Amniotic stem cell (primary cell): ENCODE measurements around the gene AUNIP.

Source experiments
- DNase-seq: peaks from one replicate; lab custom pipeline; 2025; lab: John Stamatoyannopoulos, UW

The AUNIP gene

DNA sequence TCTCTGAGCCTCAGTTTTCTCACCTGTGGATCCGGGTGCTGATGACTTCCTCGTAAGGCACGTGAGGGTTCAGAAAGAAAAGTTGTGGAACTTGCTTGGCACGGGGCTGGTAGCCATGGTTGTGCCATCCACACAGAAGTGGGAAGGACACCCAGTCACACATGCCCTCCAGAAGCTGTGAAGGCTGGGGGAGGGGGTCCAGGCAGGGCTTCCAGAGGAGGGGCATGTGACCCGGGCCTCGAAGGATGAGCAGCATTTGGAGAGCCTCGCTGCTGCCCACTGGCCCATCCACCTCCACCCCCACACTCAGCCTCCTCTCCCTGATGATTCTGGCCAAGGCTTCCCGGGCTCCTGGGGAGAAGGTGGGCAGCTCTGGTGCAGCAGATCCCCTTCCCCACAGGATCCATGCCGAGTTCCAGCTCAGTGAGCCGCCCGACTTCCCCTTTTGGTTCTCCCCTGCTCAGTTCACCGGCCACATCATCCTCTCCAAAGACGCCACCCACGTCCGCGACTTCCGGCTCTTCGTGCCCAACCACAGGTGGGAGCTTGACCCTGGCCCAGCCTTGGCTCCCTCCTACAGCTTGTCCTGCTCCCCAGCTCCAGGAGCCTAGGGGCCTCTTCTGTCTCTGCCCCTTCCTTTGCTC, 49.9 kb downstream of the AUNIP start:
- DNase-seq, result no peak

DNA sequence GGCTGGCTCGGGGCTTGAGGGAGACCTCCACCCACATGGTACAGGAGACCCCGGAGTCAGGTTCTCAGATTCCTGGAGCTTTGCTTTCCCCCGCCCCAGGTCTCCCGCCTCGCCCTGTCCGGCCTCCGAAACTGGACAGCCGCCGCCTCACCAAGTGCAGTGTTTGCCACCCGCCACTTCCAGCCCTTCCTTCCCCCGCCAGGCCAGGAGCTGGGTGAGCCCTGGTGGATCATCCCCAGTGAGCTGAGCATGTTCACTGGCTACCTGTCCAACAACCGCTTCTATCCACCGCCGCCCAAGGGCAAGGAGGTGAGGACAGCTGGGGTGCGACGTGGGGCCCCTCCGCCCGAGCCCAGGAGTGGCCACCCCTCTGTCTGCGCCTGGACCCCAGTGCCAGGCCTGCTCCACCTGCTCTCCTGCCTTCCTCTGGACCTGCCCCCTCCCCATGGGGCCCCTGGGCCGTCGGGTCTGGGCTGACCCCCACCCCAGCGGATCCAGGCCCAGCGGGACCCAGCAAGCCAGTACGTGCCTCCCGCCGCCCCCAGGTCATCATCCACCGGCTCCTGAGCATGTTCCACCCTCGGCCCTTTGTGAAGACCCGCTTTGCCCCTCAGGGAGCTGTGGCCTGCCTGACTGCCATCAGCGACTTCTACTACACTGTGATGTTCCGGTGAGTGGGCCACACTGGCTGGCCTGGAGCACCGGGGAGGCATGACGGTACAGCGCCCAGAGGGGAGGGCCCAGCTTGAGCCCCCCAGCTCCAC, 50.6 kb downstream of the AUNIP start:
- no peak for DNase-seq

DNA sequence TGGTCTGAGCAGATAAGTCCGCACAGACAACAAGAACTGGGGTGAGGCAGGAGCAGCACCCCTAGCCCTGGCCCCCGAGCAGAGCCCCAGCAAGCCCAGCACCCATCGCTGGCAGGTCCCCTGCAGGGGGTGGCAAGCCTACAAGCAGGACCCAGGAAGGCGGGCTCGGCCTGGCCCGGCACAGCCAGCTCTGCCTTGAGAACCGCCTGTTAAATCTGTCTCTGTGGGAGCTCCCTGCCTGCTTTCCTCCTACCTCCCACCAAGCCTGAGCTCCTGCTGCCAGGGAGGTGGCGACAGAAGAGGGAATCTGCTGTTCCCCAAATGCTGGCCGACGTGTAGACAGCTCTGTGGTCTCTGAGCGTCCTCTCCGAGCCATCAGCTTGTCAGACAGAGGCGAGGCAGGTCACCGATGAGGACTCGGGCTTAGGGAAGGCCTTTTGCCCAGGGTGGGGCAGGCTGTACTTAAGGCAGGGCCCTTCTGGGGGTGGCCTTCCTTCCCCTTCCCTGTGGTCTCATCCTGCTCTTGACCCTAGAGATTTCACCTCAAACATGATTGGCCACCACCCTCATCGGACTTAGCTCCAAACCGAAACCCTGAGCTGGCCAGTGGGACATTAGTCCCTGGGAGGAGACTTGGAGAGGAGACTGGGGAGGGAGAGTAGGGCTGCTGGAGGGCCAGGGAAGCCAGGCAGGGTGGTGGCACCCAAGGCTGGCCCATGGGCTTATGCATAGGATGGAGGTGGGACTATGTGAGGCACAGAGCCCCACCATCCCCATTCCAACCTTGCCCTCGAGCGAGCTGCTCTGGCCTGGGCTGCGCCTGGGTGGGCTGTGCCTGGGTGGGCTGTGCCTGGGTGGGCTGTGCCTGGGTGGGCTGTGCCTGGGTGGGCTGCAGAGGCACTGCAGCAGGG, 51.5 kb downstream of the AUNIP start:
- no peak for DNase-seq

DNA sequence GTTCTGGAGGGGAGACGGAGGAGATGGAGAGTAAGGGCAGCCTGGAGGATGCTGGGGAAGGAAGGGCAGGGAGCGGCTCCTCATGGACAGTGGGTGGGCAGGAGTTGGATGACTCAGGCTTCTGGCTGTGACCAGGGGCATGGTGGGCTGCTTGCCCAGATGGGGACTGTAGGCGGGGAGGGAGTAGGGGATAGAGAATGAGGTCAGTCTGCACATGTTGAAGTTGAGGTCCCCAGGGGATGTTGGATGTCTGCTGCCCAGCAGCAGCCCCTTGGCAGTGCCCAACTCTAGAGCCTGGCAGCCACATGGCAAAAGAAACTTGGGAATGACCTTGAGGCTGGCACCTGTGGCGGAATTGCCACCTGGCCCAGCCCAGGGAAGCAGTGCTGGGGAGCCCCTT, 52.8 kb downstream of the AUNIP start:
- no peak for DNase-seq

DNA sequence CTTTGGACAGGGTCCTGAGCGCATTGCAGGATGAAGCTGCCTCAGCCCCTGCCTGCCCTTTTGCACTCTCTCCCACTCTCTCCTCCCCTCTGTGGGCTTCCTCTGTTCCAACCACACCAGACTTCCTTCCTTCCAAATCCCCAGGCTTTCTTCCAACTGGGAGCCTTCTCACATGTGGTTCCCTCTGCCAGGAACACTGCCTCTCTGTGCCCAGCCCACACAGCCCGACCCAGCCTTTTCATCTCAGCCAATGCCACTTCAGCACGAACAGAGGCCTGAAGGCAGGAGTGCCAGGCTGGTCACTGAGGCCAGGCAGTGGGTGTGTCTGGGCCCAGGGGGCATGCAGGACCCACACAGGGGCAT, 53.4 kb downstream of the AUNIP start:
- DNase-seq, result no peak

DNA sequence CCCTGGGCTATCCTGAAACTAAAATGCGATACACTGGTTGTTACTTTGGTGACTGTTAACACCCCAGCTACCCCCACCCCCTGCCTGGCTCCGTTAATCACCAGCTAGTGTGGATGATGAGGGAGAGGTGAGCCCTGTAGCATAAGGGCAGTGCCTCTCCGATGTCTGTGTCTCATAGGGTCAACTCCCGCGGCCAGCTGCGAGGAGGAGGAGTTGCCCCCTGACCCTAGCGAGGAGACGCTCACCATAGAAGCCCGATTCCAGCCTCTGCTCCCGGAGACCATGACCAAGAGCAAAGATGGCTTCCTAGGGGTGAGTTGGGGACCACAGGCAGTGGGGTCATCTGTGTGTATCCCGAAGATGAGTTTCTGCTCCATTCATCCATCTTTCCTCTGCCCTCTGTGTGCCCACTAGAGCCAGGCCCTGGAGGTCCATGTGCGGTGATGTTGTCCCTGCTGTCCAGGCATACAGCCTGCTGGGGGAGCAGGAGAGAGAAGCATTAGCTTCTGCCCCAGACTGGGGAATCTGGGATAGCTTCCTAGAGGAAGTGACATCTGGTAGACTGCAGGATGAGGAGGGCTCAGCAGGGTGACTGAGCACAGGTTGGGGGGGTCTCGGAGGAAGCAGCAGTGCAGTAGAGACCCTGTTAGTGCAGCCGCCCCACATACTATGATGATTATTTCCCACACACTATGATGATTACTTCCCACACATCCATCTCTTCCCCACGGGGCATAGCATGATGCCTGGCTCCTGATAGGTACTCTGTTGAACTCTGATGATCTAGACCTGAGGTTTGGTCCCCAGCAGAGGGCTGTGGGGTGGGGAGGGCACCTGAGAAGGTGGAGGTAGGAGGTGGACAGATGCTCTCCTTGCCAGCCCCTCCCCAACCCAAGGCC, 54.0 kb downstream of the AUNIP start:
- no peak for DNase-seq

DNA sequence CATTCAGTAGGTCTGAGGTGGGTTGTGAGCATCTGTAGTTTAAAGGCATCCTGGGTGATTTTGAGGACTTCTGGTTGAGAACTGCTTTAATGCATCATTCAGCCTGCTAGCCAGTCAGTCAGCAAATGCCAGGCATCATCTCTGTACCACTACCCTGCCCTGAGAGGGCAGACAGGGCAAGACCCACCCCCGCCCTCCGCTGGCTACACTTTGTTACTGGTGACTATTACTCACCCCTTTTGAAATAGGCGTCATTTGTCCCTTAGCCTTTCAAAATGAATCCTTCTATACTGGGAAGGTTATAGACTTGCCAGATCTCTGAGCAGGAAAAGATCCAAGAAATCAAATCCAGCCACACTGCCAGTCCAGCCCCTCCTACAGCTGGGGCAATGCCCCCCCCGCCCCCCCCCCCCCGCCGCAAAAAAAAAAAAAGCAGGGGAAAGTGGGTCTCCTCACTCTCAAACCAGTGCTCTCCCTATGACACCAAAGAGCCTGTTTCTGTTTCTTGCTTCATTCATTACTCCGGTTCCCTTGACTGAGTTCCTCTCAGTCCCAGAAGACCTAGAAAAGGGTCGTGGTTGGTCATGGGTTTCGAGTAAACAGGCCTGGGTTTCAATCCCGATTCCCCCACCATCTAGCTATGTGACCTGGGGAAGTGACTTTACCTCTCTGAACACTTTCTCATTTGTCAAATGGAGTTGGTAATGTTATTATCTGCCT, 54.9 kb downstream of the AUNIP start:
- DNase-seq, result no peak

DNA sequence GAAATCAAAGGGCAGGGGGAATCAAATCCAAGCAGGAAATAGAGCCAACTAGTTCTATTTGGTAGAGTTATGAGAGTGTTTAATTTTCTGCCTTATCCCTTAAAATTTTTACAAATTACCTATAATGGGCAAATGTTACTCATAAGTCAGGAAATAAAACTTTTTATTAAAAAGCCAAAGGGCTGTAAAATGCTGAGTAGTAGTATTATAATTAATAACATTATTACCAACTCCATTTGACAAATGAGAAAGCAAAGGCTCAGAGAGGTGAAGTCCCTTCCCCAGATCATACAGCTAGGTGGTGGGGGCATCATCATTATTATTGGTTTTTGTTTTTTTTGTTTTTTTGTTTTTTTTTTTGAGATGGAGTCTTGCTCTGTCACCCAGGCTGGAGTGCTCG, 55.9 kb downstream of the AUNIP start:
- no peak for DNase-seq

DNA sequence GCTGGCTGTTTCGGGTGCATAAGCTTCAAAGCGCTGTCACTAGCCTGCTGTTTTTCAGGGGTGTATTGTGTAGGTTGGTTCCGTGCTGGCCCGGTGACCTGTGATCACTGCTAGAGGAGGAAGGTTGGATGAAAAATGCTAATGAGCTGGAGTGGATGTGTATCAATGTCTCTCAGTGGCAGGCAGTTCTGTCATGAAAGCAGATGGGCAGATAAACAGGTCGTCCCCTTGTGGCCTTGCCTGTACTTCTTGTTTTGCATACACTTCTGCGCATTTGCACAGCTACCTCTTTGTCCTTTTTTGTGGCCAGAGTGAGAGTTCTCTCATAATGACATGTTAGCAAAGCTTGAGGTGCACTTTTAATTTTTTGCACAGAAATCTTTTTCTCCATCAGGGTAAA, 56.3 kb downstream of the AUNIP start:
- DNase-seq, result no peak

DNA sequence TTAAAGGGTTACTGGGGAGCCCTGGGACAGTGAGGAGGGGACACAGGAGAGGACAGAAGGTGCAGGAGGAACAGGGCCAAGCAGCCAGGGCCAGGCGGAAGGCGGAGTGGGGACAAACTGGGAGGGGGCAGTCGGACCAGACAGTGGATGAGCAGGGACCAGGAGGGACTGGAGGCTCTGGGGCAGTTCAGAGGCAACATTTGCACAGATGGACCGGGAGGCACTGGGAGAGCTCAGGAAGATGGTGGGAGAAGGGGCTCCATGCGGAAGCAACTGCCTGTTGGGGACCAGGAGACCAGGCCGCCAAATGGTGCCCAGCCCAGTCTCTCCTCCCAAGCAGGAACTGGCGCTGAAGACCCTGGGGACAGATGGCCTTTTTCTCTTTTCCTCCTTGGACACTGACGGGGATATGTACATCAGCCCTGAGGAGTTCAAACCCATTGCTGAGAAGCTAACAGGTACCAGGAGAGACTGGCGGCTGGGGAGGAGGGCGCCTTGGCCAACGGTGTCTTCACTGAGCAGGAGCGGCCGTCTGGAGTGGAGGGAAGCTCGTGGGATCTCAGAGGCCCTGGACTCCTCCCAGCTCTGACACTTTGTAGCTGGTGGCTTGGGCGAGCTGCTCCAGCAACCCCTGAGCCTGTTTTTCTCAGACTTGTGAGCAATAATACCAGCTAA, 58.4 kb downstream of the AUNIP start:
- no peak for DNase-seq

DNA sequence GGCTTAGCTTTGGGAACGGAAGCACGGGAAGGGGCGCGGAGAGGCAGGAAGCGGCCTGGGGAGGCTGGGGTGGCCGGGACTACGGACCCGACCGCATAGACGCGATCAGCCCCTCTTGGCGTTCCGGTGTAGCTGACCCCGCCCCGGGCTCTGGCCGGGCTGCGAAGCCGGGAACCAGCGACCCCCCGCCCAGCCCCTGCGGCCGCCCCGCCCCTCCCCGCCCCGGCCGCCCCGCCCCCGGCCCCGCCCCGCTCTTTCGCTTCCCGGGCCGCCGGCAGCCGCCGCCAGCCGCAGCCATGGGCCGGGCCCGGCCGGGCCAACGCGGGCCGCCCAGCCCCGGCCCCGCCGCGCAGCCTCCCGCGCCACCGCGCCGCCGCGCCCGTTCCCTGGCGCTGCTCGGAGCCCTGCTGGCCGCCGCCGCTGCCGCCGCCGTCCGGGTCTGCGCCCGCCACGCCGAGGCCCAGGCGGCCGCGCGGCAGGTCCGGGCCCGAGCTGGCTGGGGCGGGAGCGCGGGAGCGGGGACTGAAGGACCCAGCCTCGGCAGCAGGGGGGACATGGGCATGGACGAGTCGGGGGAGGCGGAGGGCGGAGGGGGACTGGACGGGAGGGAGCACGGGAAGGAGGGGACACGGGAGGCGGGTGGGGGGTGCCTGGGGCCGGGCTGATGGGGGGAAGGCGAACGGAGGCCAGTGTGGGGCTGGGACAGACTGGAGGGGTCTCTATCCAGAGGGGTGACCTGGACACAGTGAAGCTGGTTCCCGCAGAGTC, 59.1 kb downstream of the AUNIP start, which contains the start of gene SELENON:
SELENON (plus strand) TSS at position 259 of the 768 bp plus-strand sequence; CDS start at position 297, 38 bp downstream.
- no peak for DNase-seq

DNA sequence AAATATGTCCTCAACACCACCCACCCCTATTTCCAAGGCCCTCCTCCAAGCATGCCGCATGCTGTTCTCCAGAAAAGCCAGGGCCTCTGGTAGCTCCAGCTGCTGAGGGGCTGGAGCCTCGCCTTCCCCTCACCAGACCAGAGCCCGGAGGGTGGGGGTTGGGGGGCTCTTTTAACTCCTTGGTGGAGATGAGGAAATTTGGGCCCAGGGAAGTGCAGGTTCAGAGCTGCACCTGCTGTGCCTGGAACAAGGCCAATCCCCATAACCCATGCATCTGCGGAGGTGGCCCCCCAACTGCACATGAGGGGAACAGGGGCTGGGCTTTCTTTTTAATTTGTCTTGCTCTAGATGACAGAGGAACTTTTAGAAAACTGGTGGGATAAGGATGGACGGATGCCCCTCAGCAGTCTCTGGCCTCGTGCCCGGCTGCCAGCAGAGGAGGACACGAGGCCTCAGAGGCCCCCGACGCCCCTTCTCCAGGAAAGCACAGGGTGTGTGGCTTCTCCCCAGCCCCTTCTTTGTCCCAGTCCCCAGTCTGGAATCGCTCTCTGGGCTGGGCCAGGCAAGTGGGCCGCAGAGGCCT, 59.8 kb downstream of the AUNIP start:
- no peak for DNase-seq

DNA sequence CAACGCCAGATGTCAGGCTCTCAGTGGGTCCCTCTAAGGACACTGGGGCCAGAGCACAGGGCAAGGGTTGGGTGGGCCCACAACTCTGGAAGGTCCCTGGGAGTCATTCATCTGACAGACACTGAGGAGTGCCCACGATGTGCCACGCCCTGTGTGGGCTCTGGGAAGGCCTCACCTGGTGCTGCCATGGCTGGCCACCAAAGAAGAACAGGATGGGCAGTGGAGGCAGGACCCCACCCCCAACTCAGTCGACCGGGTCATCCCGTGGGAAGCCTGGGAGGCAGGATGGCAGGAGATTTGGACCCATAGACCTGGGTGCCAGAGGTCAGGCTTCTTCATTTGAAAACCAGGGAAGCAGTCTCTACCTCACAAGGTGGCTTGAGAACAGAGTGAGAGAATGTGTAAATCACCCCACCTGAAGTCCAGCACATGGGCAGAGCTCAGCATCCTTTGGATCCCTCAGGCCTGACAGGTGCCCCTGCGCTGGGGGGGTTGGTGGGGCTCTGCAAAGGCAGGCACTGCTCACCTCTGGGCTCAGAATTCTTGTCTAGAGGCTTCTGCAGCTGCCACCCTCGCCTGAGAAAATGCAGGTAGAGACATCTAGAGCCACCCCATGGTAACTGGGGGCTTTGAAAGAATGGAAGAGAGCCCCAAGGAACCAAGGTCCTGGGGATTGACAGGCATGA, 60.4 kb downstream of the AUNIP start:
- DNase-seq, result no peak

DNA sequence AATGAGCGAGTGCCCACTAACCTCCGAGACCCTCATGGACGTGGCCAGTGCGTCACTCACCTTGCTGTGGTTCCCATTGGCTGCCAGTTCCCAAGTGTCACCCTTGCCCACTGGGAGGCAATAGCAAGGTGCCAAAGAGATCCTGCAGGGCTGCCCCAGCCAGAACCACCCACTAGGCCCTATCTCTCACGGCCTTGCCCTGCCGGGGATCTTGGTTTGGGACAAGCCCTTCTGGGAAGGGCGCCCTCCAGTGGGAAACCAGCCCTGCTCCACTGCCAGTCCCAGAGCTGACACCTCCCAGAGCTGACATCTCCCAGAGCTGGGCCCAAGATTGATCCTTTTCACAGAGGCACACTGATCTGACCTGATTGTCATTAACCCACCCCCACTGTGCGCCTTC, 61.3 kb downstream of the AUNIP start:
- no peak for DNase-seq

DNA sequence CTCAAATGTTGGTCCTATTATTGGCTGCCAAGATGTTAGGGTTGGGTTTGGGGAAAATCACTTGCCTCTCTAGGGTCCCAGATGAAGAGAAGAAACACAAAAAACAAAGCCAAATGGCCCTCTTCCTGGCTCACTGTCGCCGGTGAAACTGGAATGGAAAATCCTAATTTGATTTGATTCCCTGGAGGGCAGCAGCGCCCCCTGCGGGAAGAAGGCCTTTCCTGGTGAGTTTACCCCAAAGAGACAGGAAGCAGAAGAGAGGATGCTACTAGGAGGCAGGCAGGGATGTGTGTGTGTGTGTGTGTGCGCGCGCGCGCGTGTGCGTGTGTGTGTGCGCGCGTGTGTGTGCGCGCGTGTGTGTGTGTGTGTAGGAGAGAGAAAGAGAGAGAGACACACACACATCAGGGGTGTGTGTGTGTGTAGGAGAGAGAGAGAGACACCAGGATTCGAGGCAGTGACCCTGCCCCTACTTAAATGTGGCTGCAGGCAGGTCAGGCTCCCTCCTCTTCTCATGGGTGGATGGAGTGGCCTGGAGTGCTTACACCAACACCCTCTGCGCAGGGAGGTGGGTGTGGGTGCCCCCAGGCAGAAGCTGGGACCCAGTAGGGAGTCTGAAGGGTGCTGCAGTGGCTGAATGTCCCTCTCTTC, 62.3 kb downstream of the AUNIP start:
- peak; percentile 51 for DNase-seq

DNA sequence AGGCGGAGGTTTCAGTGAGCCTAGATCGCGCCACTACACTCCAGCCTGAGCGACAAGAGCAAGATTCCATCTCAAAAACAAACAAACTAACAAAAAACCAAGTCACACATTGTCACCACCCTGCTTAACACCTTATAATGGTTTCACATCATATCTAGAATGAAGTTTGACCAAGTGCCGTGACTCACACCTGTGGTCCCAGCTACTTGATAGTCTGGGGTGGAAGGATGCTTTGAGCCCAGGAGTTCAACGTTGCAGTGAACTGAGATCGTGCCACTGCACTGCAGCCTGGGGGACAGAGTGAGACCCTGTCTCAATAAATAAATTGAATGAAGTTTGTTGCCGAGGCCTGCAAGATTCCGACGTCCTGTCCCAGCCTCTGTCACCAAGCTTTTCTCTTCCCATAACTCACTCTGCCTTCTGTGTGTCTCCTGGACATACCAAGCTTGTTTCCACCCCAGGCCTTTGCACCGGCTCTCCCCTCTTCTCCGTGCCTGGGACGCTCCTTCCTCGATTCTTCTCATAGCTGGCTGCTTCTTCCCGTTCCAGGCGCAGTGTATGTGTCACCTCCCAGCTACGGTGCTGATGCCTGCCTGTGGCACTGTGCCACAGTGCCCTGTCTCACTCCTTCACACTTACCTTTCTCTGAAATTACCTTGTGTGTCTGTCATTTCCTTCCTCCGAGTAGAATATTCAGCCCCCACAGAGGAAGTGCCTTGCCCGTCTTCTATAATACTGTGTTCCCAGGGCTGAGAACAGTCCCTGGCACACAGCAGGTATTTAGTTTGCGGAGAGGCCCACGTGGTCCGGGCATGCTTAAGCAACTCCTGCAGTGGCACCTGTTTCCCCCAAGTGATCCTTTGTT, 63.1 kb downstream of the AUNIP start:
- no peak for DNase-seq

DNA sequence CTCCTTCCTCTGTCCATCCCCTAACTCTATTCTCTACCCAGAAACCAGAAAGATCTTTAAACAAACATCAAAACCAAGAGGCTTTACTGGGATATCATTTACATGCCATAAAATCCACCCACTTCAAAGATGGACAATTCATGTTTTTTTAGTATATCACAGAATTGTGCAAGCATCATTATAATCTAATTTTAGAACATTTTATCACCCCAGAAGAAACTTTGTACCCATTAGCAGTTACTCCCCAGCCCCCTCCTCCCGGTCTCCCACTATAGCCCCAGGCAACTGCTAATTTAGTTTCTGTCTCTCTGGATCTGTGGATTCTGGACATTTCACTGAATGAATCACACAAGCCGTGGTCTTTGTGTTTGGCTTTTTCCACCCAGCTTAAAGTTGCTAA, 64.0 kb downstream of the AUNIP start:
- DNase-seq, result no peak
